Hepatocyte (in vitro differentiated cells): ENCODE measurements around the gene TMEM116. TPM values are rescaled to one million over a fixed set of nuclear protein-coding genes. Genes with fewer than 3 reads are reported as not detected.
"Not testable (repeated sequence)": the region's sequence is repeated elsewhere in the genome, so short reads cannot be mapped to it uniquely, and the experiment has no call there.

Experiments used
- DNase-seq: peaks from one replicate; pipeline ENCODE4 v3.0.0-alpha.2; 2016; ENCODE audit warnings: low spot score
- H2AFZ ChIP-seq: fragments of 200-600 bp; sonication (generic); 2 replicates; pipeline ENCODE4 v1.6.0; 2016; ENCODE audit warnings: antibody characterized with exemption, mild to moderate bottlenecking
- H3K27ac ChIP-seq: fragments of 200-600 bp; sonication (generic); 2 replicates; pipeline ENCODE4 v1.5.1; 2016; ENCODE audit warnings: mild to moderate bottlenecking
- H3K27me3 ChIP-seq: fragments of 200-600 bp; sonication (generic); 2 replicates; pipeline ENCODE4 v1.6.1; 2016
- H3K36me3 ChIP-seq: fragments of 200-600 bp; sonication (generic); replicated peaks from 2 replicates; pipeline ENCODE4 v1.5.1; 2016; ENCODE audit warnings: low read depth; ENCODE audit not compliant: insufficient read depth
- H3K4me1 ChIP-seq: fragments of 200-600 bp; sonication (generic); 2 replicates; pipeline ENCODE4 v1.5.1; 2016; ENCODE audit warnings: mild to moderate bottlenecking, moderate library complexity; ENCODE audit not compliant: insufficient read depth
- H3K4me2 ChIP-seq: fragments of 200-600 bp; sonication (generic); 2 replicates; pipeline ENCODE4 v1.6.0; 2016
- H3K4me3 ChIP-seq: fragments of 200-600 bp; sonication (generic); 2 replicates; pipeline ENCODE4 v1.5.1; 2016; ENCODE audit warnings: mild to moderate bottlenecking
- H3K79me2 ChIP-seq: fragments of 200-600 bp; sonication (generic); 2 replicates; pipeline ENCODE4 v1.6.0; 2017; ENCODE audit warnings: mild to moderate bottlenecking
- H3K9me2 ChIP-seq: fragments of 200-600 bp; sonication (generic); replicated peaks from 2 replicates; pipeline ENCODE4 v1.6.0; 2017; ENCODE audit warnings: mild to moderate bottlenecking; ENCODE audit not compliant: insufficient read depth
- H3K9me3 ChIP-seq: fragments of 200-600 bp; sonication (generic); 2 replicates; pipeline ENCODE4 v1.5.1; 2016; ENCODE audit warnings: low read depth, mild to moderate bottlenecking
- H4K20me1 ChIP-seq: fragments of 200-600 bp; sonication (generic); 2 replicates; pipeline ENCODE4 v1.6.0; 2016; ENCODE audit warnings: mild to moderate bottlenecking; ENCODE audit not compliant: insufficient read depth, poor library complexity, severe bottlenecking
- EZH2 ChIP-seq: fragments of 200-600 bp; sonication (generic); IDR thresholded peaks from 2 replicates; pipeline ENCODE4 v1.6.1; 2016; ENCODE audit warnings: antibody characterized with exemption, mild to moderate bottlenecking, borderline replicate concordance
- EZH2phosphoT487 ChIP-seq: fragments of 200-600 bp; sonication (generic); IDR thresholded peaks from one replicate; pipeline ENCODE4 v1.6.1; 2018; ENCODE audit warnings: antibody characterized with exemption, mild to moderate bottlenecking, low read depth, moderate library complexity; ENCODE audit not compliant: unreplicated experiment, severe bottlenecking
- WGBS: methylation state at CpG from one replicate; pipeline ENCODE4 v1.1.6; 2016; ENCODE audit warnings: low lambda C conversion rate; ENCODE audit errors: missing lambda C conversion rate; 5-methylcytosine and 5-hydroxymethylcytosine counted together
- polyA plus RNA-seq: library from polyadenylated mRNA; unstranded; fragments of >200 nt; fragmentation: Nextera tagmentation; extraction: Ambion mirVana; gene quantifications from 2 replicates; pipeline ENCODE4 v1.2.1, GENCODE V29; 2016
- total RNA-seq: library from RNA; depleted of rRNA; stranded (reverse); fragments of >200 nt; gene quantifications from 2 replicates; pipeline ENCODE4 v1.2.3, GENCODE V29; 2014
- TF ChIP-seq, protein P1 (sequence below): fragments of 200-600 bp; sonication (generic); IDR thresholded peaks from 2 replicates; pipeline ENCODE4 v1.5.1; 2016; ENCODE audit warnings: antibody characterized with exemption, mild to moderate bottlenecking; ENCODE audit not compliant: poor library complexity

TMEM116 gene
- total and polyA plus RNA-seq, 2 experiments from 2014 or later: 11.2 to 13.1 TPM

DNA sequence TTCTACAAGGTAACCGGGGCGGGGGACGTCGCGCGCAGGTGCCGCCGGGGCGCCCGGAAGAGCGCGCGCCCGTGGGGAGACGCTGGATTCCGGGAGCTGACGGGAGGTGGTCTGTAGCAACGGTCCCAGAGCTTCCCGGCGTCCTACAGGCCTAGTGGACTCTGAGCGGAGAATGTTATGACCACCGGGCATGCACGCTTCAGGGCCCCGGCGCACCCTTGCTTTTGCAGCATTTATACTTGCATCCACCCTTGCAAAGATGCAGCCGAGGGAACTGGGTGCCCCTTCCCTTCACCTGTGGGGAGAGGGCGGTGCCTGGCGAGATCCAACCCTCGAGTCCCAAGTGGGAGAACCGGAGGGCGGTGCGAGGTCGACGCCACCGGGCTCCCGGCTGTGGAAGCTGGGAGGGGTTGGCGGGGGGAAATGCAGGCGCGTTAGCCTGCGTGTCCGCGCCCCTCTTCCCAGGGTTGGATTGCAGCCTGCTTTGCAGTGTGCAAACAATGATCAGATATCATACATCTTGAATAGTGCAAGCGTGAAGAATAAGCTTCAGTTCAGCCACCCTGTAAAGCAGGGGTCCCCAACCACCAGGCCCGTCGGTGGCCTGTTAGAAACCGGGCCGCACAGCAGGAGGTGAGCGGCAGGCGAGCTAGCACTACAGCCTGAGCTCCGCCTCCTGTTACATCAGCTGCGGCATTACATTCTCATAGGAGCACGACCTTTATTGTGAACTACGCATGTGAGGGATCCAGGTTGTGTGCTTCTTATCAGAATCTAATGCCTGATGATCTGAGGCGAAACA, 837 bp upstream of the TMEM116 start:
- no peak for TF ChIP-seq EZH2phosphoT487
- no peak for TF ChIP-seq EZH2
- TF ChIP-seq, protein P1, sequence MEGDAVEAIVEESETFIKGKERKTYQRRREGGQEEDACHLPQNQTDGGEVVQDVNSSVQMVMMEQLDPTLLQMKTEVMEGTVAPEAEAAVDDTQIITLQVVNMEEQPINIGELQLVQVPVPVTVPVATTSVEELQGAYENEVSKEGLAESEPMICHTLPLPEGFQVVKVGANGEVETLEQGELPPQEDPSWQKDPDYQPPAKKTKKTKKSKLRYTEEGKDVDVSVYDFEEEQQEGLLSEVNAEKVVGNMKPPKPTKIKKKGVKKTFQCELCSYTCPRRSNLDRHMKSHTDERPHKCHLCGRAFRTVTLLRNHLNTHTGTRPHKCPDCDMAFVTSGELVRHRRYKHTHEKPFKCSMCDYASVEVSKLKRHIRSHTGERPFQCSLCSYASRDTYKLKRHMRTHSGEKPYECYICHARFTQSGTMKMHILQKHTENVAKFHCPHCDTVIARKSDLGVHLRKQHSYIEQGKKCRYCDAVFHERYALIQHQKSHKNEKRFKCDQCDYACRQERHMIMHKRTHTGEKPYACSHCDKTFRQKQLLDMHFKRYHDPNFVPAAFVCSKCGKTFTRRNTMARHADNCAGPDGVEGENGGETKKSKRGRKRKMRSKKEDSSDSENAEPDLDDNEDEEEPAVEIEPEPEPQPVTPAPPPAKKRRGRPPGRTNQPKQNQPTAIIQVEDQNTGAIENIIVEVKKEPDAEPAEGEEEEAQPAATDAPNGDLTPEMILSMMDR: no peak
- H3K4me3 ChIP-seq: peak overlapping the region; percentile 57
- peaks cover 6% of the 10 kb centered on the region for H3K9me3 ChIP-seq
- H3K27me3 ChIP-seq: no peaks in the 10 kb centered on the region
- 3% methylated on average over 53 of the region's 54 CpGs for WGBS
- H2AFZ ChIP-seq: peak overlapping the region; percentile 75
- peak; percentile 85 for DNase-seq
- peaks cover 20% of the 10 kb centered on the region for H3K4me1 ChIP-seq
- peaks cover 5% of the 10 kb centered on the region for H3K36me3 ChIP-seq
- peak overlapping the region; percentile 88 for H3K4me2 ChIP-seq
- H3K79me2 ChIP-seq: peaks cover 61% of the 10 kb centered on the region
- peaks cover 21% of the 10 kb centered on the region for H4K20me1 ChIP-seq
- H3K27ac ChIP-seq: peak overlapping the region; percentile 91
- no peaks in the 10 kb centered on the region for H3K9me2 ChIP-seq

GRCh38 chr12:112011685-112012084, 1.3 kb downstream of the TMEM116 start:
- H3K79me2 ChIP-seq: peaks cover 40% of the 10 kb centered on the region
- H3K4me1 ChIP-seq: peaks cover 20% of the 10 kb centered on the region
- H3K27ac ChIP-seq: no peak overlapping the region
- H2AFZ ChIP-seq: no peak overlapping the region
- WGBS: 93% methylated on average over 8 of the region's 8 CpGs
- peak overlapping the region; percentile 83 for H3K4me2 ChIP-seq
- H3K9me3 ChIP-seq: peaks cover 6% of the 10 kb centered on the region
- no peaks in the 10 kb centered on the region for H3K9me2 ChIP-seq
- H4K20me1 ChIP-seq: peaks cover 6% of the 10 kb centered on the region
- no peak overlapping the region for H3K4me3 ChIP-seq
- H3K36me3 ChIP-seq: peaks cover 5% of the 10 kb centered on the region
- no peak for DNase-seq
- TF ChIP-seq, protein P1: no peak
- no peaks in the 10 kb centered on the region for H3K27me3 ChIP-seq

- no peaks in the 10 kb centered on the region for H3K27me3 ChIP-seq
- H3K4me1 ChIP-seq: peaks cover 25% of the 10 kb centered on the region
- DNase-seq: no peak
- H2AFZ ChIP-seq: no peak overlapping the region
- no peaks in the 10 kb centered on the region for H3K9me2 ChIP-seq
- no peaks in the 10 kb centered on the region for H4K20me1 ChIP-seq
- peaks cover 33% of the 10 kb centered on the region for H3K79me2 ChIP-seq
- 98% methylated on average over 8 of the region's 8 CpGs for WGBS
- H3K27ac ChIP-seq: no peak overlapping the region
- TF ChIP-seq EZH2phosphoT487: no peak
- TF ChIP-seq EZH2: no peak
- TF ChIP-seq, protein P1: no peak
- H3K9me3 ChIP-seq: peaks cover 2% of the 10 kb centered on the region
- H3K4me3 ChIP-seq: no peak overlapping the region
- H3K36me3 ChIP-seq: peaks cover under 1% of the 10 kb centered on the region
- no peak overlapping the region for H3K4me2 ChIP-seq
These were observed 2.3 kb downstream of the TMEM116 start for GRCh38 chr12:112010415-112011344.

GRCh38 chr12:112009596-112009995, 3.4 kb downstream of the TMEM116 start:
- H3K4me3 ChIP-seq, H3K9me3 ChIP-seq, H3K36me3 ChIP-seq, H3K4me2 ChIP-seq, H3K27ac ChIP-seq, H3K9me2 ChIP-seq, H2AFZ ChIP-seq, DNase-seq, H3K27me3 ChIP-seq, H4K20me1 ChIP-seq: not testable (repeated sequence)
- WGBS: 68% methylated on average over 3 of the region's 3 CpGs
- H3K79me2 ChIP-seq: peaks cover 22% of the 10 kb centered on the region
- peaks cover 25% of the 10 kb centered on the region for H3K4me1 ChIP-seq
